K562 (cell line): ENCODE measurements around the gene RABL6. TPM values are rescaled to one million over a fixed set of nuclear protein-coding genes. Genes with fewer than 3 reads are reported as not detected.
A peak's percentile ranks its signal among the peaks of the same experiment; 100 is the strongest.

Experiments used
- ATAC-seq: fragments of 200-7000 bp; cut with Tn5 transposase; 3 replicates; pipeline ENCODE4 v1.9.1; 2020; ENCODE audit warnings: moderate library complexity
- BruUV-seq: library from RNA; stranded (reverse); fragments of 400-500 nt; replicated peaks from 2 replicates; lab custom pipeline; 2021; lab: Mats Ljungman, UMichigan
- CTCF ChIA-PET: fragments of 300-600 bp; formaldehyde crosslinking; extraction: SDS; loops from one replicate; lab custom pipeline; 2021; ENCODE audit warnings: low intra/inter-chr PET ratio; lab: Yijun Ruan, JAX
- POLR2A ChIA-PET: fragments of 300-600, 350-650 bp; sonication (Branson Sonifier 250); formaldehyde crosslinking; extraction: SDS; loops from one replicate; lab custom pipeline; 2021; ENCODE audit warnings: antibody characterized with exemption, inconsistent platforms; lab: Yijun Ruan, JAX
- DNase-seq, 4 experiments: peaks; one replicate each; pipeline versions ENCODE4 v3.0.0 to v3.0.0-alpha.2; 2011 to 2018; ENCODE audit warnings: low spot score in 3 of 4, mixed read lengths in 3 of 4; ENCODE audit errors: extremely low read depth in 1 of 4
- FAIRE-seq: peaks from 2 replicates; lab custom pipeline; 2011; peaks lifted over from hg19 to GRCh38; lab: Jason Lieb, UNC
- H2AFZ ChIP-seq: 2 replicates; pipeline ENCODE4 v1.6.0; 2011; ENCODE audit warnings: low read depth, low read length, control low read depth, inconsistent platforms
- H3K27ac ChIP-seq: fragments of 200-600 bp; 3 replicates; pipeline ENCODE4 v1.8.0; 2011; ENCODE audit warnings: low read depth, mild to moderate bottlenecking, control low read depth, inconsistent platforms, low read length, moderate library complexity, mixed read lengths; ENCODE audit errors: extremely low read depth
- H3K27me3 ChIP-seq, 2 experiments: fragments of 300-600 bp in 1 of 2; 2 replicates in 1 of 2; 3 replicates in 1 of 2; pipeline versions ENCODE4 v1.6.0 to v1.8.0; 2011; ENCODE audit warnings: inconsistent platforms in 2 of 2, low read length in 2 of 2, mild to moderate bottlenecking in 1 of 2, mixed read lengths in 1 of 2, moderate library complexity in 1 of 2; ENCODE audit not compliant: control insufficient read depth in 2 of 2, insufficient read depth in 2 of 2
- H3K36me3 ChIP-seq: fragments of 300-600 bp; 3 replicates; pipeline ENCODE4 v1.8.0; 2011; ENCODE audit warnings: mild to moderate bottlenecking, low read length, inconsistent platforms; ENCODE audit not compliant: control insufficient read depth, insufficient read depth
- H3K4me1 ChIP-seq, 2 experiments: fragments of 200-600 bp in 1 of 2; replicated peaks in 1 of 2; 2 replicates in 1 of 2; 3 replicates in 1 of 2; pipeline versions ENCODE4 v1.5.1 to v1.8.0; 2011; ENCODE audit warnings: inconsistent platforms in 2 of 2, low read length in 2 of 2, mild to moderate bottlenecking in 1 of 2, mixed read lengths in 1 of 2, moderate library complexity in 1 of 2; ENCODE audit not compliant: control insufficient read depth in 2 of 2, insufficient read depth in 2 of 2
- H3K4me2 ChIP-seq: 2 replicates; pipeline ENCODE4 v1.6.1; 2011; ENCODE audit warnings: low read length, control low read depth, inconsistent platforms, mixed read lengths; ENCODE audit not compliant: insufficient read depth
- H3K4me3 ChIP-seq: fragments of 200-600 bp; sonication (generic), shearing (Covaris generic); 2 replicates; pipeline ENCODE4 v1.5.1; 2016; ENCODE audit warnings: control low read depth, inconsistent platforms
- H3K79me2 ChIP-seq: fragments of 200-600 bp; 3 replicates; pipeline ENCODE4 v1.8.0; 2011; ENCODE audit warnings: low read length, inconsistent platforms; ENCODE audit not compliant: control insufficient read depth, insufficient read depth
- H3K9ac ChIP-seq, 2 experiments: 2 replicates each; pipeline versions ENCODE4 v1.6.0 to v1.6.1; 2011; ENCODE audit warnings: low read depth in 2 of 2, low read length in 2 of 2, control low read depth in 1 of 2, inconsistent platforms in 1 of 2, mild to moderate bottlenecking in 1 of 2, mixed read lengths in 1 of 2; ENCODE audit not compliant: insufficient read depth in 1 of 2
- H3K9me1 ChIP-seq: one replicate; pipeline ENCODE4 v1.6.0; 2011; ENCODE audit warnings: inconsistent platforms, mild to moderate bottlenecking, low read length, moderate library complexity; ENCODE audit not compliant: control insufficient read depth, insufficient read depth
- H3K9me3 ChIP-seq: replicated peaks from 2 replicates; pipeline ENCODE4 v1.5.1; 2011; ENCODE audit warnings: low read depth, low read length, inconsistent platforms; ENCODE audit not compliant: control insufficient read depth, insufficient read depth
- H4K20me1 ChIP-seq: replicated peaks from 2 replicates; pipeline ENCODE4 v1.6.1; 2011; ENCODE audit warnings: low read length, inconsistent platforms, mixed read lengths; ENCODE audit not compliant: control insufficient read depth, insufficient read depth
- GABPA ChIP-seq: fragments of 200-800 bp; sonication (Bioruptor generic); conservative IDR thresholded peaks from 2 replicates; pipeline ENCODE4 v1.6.1; 2016; ENCODE audit warnings: low read depth, missing genetic modification characterization, missing compliant biosample characterization
- POLR2G ChIP-seq: fragments of 200-400 bp; formaldehyde crosslinking; IDR thresholded peaks from 2 replicates; pipeline ENCODE4 v1.6.1; 2017; ENCODE audit warnings: low read depth, mild to moderate bottlenecking, antibody characterized with exemption, low read length, moderate library complexity
- RBFOX2 ChIP-seq: fragments of 200-400 bp; formaldehyde crosslinking; IDR thresholded peaks from 2 replicates; pipeline ENCODE4 v1.6.1; 2017; ENCODE audit warnings: low read depth, mild to moderate bottlenecking, low read length, moderate library complexity
- WGBS: fragments of 100-300 bp; shearing (Covaris generic); methylation state at CpG from one replicate; pipeline ENCODE4 v1.1.6; 2016; ENCODE audit warnings: low coverage, mixed read lengths; ENCODE audit not compliant: insufficient coverage; ENCODE audit errors: missing lambda C conversion rate; 5-methylcytosine and 5-hydroxymethylcytosine counted together
- in situ Hi-C: fragments of 300-500 bp; cut with MboI; formaldehyde crosslinking; loops from 4 replicates; pipeline ENCODE4 v1.15.0; 2018; ENCODE audit warnings: inconsistent platforms, mixed read lengths
- intact Hi-C: fragments of 100-400 bp; cut with micrococcal nuclease; formaldehyde crosslinking; loops from 2 replicates; pipeline ENCODE4 v1.14.2; 2022
- polyA plus RNA-seq, 8 experiments: library from polyadenylated mRNA; depleted of rRNA in 4 of 8; stranded (reverse) in 5 of 8; unstranded in 3 of 8; fragments of >200 nt; fragmentation: Nextera tagmentation in 2 of 8; fragmentation: Illumina TruSeq in 1 of 8; extraction: Ambion mirVana in 2 of 8; extraction: Trizol in 1 of 8; gene quantifications; 2 replicates each; pipeline versions ENCODE4 v1.2.1 to v1.2.3, GENCODE V29; 2011 to 2014; ENCODE audit warnings: inconsistent platforms in 1 of 8, missing spikeins in 1 of 8
- total RNA-seq, 7 experiments: library from RNA; depleted of rRNA in 6 of 7; stranded (reverse); fragments of >200 nt in 6 of 7; fragmentation: Illumina TruSeq in 2 of 7; extraction: Trizol in 2 of 7; gene quantifications; 2 replicates each; pipeline versions ENCODE4 v1.2.1 to v1.2.3, GENCODE V29; 2011 to 2021; ENCODE audit warnings: low replicate concordance in 1 of 7

RABL6 gene
- total and polyA plus RNA-seq, 9 of the 15 experiments (the other 6 are each of a cell fraction or from before 2014, with no cell fraction given) = 5.6 to 181 (median 84.5) TPM

- peaks cover 87% of the 10 kb centered on the region; the same call in 2 of the 3 replicates for H3K36me3 ChIP-seq
- in situ Hi-C loops = no loop called here
- FAIRE-seq (no peak), DNase-seq (no peak), ATAC-seq (no peak)
- H3K27ac ChIP-seq = no peak overlapping the region
- WGBS = 91% methylated on average over 17 of the region's 17 CpGs
- no peaks in the 10 kb centered on the region; the same call in 1 of the 2 replicates for H4K20me1 ChIP-seq
- no TSS peak for BruUV-seq
- ChIA-PET POLR2A (interaction anchor here (0.8 kb wide), 1 partner anchor 14 kb away, joined by 7 read pairs; no protein-coding TSS in a partner anchor), CTCF (no interaction called here)
- peaks cover 0 to 52% of the 10 kb centered on the region in 2 experiments; a peak in 2 of 5 replicates for H3K4me1 ChIP-seq
- no peak overlapping the region for H3K4me2 ChIP-seq
- no peak overlapping the region for H2AFZ ChIP-seq
- H3K79me2 ChIP-seq = peaks cover 15% of the 10 kb centered on the region; the same call in 2 of the 3 replicates
- TF ChIP-seq RBFOX2 (peak; percentile 36; the same call in 1 of the 2 replicates), GABPA (tag) (no peak), POLR2G (peak; percentile 61)
- H3K9ac ChIP-seq = peak overlapping the region in 1 of 2 experiments; percentile 20; a peak in 1 of 4 replicates
- intact Hi-C loops = no loop called here
- no peaks in the 10 kb centered on the region for H3K27me3 ChIP-seq
- H3K9me1 ChIP-seq = no peaks in the 10 kb centered on the region
- H3K4me3 ChIP-seq = no peak overlapping the region
- H3K9me3 ChIP-seq = no peaks in the 10 kb centered on the region
Observed at GRCh38 chr9:136826188-136826541, 18.4 kb downstream of the RABL6 start.
